Measurements from ENCODE around the gene PEX5L. TPM values are rescaled to one million over a fixed set of nuclear protein-coding genes. Genes with fewer than 3 reads are reported as not detected.

Gene PEX5L
- total RNA-seq, 1 experiment from 2014 or later = not detected

- TF ChIP-seq REST (IDR thresholded peaks at IDR 0.05; ENCODE audit: low read depth) = no peak
- no peak for TF ChIP-seq JUND (IDR thresholded peaks at IDR 0.05)
- no peak for TF ChIP-seq EGR1 (IDR thresholded peaks at IDR 0.05; ENCODE audit: low read depth)
- no peak for TF ChIP-seq EZH2 (IDR thresholded peaks at IDR 0.05)
- TF ChIP-seq FOSL1 (IDR thresholded peaks at IDR 0.05; ENCODE audit: low read depth) = no peak
These were observed 264.4 kb downstream of the PEX5L start (continued) for GRCh38 chr3:179772297-179772696.

- RAD21 ChIA-PET (ENCODE audit: low non-redundant PET in 1 of 2, low total read pairs in 2 of 2, uncharacterized antibody in 2 of 2, unreplicated experiment in 2 of 2) = no interaction called here
- H3K79me2 ChIP-seq (ENCODE audit: insufficient read depth, low read length) = no peaks in the 10 kb centered on the region
- no peak overlapping the region for H3K27ac ChIP-seq (ENCODE audit: low read depth, low read length)
- no peak overlapping the region for H3K4me2 ChIP-seq (ENCODE audit: low read length)
- no peak overlapping the region for H3K4me3 ChIP-seq (replicated peaks in 1 of 2; ENCODE audit: low read depth in 1 of 2, low read length in 2 of 2)
- BruUV-seq (replicated peaks) = no TSS peak
- DNase-seq (ENCODE audit: low read depth, low spot score) (no peak), ATAC-seq (no peak)
- TF ChIP-seq SRF (IDR thresholded peaks at IDR 0.05; ENCODE audit: low read depth) = no peak
- TF ChIP-seq CTCF (IDR thresholded peaks at IDR 0.05 in 2 of 3, conservative IDR thresholded peaks at IDR 0.05 in 1 of 3; ENCODE audit: borderline replicate concordance in 1 of 3, insufficient read depth in 1 of 3, low read depth in 2 of 3, low read length in 2 of 3) = no peak
- TF ChIP-seq EGR1 (IDR thresholded peaks at IDR 0.05; ENCODE audit: low read depth) = no peak
- TF ChIP-seq RAD21 (IDR thresholded peaks at IDR 0.05; ENCODE audit: low read depth) = no peak
- no peak for TF ChIP-seq TCF7L2 (IDR thresholded peaks at IDR 0.05; ENCODE audit: borderline replicate concordance, extremely low read depth, insufficient read depth, insufficient read length)
- TF ChIP-seq ATF3 (IDR thresholded peaks at IDR 0.05) = no peak
- no peak for TF ChIP-seq FOSL1 (IDR thresholded peaks at IDR 0.05; ENCODE audit: low read depth)
- no peak for TF ChIP-seq ZBTB33 (IDR thresholded peaks at IDR 0.05; ENCODE audit: extremely low read depth, insufficient replicate concordance, low read length)
- TF ChIP-seq CEBPB (IDR thresholded peaks at IDR 0.05; ENCODE audit: low read depth) = no peak
- no peaks in the 10 kb centered on the region for H3K9me2 ChIP-seq (ENCODE audit: insufficient read depth)
- no peaks in the 10 kb centered on the region for H4K20me1 ChIP-seq (ENCODE audit: insufficient read depth)
- no peaks in the 10 kb centered on the region for H3K4me1 ChIP-seq (ENCODE audit: control insufficient read depth in 1 of 2, insufficient read depth in 2 of 2, low read length in 2 of 2)
- no peaks in the 10 kb centered on the region for H3K9me3 ChIP-seq (ENCODE audit: control insufficient read depth in 1 of 2, insufficient read depth in 1 of 2, low read depth in 1 of 2, low read length in 2 of 2)
- no peak overlapping the region for H2AFZ ChIP-seq (ENCODE audit: low read depth, low read length, poor library complexity, severe bottlenecking)
- intact Hi-C loops (cut with micrococcal nuclease) = no loop called here
- H3K9ac ChIP-seq (ENCODE audit: low read length) = no peak overlapping the region
- H3K27me3 ChIP-seq (ENCODE audit: insufficient read depth, low read length) = no peaks in the 10 kb centered on the region
- POLR2A ChIA-PET = no interaction called here
- CTCF ChIA-PET = no interaction called here
- peaks cover 0 to 1% of the 10 kb centered on the region in 2 experiments; a peak in 2 of 4 replicates for H3K36me3 ChIP-seq (ENCODE audit: control insufficient read depth in 1 of 2, insufficient read depth in 2 of 2, low read length in 2 of 2)
These were observed 264.9 kb downstream of the PEX5L start for GRCh38 chr3:179771797-179772196.

Data from HCT116 (cell line).